ENCODE measurements around the gene PPP1R13B.

Gene PPP1R13B

DNA sequence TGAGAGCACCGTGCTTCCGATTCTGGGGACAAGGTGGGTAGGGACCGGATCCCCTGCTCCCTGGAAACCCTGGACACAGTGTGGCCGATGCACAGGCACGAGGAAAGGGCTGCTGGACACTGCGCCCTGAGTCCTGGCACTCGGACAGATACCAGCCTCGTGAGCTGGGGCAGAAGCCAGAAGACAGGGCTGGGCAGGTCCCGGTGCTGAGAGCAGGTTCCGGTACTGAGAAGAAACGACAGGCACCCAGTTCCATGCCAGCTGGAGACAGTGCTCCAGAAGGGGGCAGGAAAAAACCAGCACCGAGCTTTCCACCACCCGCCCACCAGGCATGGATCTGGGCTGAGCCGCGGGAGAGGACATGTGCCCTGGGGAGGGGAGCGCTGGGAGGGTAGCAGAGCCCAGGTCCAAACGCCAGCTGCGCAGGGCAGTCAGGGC lies 138.6 kb downstream of the PPP1R13B start:
- DNase-seq = no peak

DNA sequence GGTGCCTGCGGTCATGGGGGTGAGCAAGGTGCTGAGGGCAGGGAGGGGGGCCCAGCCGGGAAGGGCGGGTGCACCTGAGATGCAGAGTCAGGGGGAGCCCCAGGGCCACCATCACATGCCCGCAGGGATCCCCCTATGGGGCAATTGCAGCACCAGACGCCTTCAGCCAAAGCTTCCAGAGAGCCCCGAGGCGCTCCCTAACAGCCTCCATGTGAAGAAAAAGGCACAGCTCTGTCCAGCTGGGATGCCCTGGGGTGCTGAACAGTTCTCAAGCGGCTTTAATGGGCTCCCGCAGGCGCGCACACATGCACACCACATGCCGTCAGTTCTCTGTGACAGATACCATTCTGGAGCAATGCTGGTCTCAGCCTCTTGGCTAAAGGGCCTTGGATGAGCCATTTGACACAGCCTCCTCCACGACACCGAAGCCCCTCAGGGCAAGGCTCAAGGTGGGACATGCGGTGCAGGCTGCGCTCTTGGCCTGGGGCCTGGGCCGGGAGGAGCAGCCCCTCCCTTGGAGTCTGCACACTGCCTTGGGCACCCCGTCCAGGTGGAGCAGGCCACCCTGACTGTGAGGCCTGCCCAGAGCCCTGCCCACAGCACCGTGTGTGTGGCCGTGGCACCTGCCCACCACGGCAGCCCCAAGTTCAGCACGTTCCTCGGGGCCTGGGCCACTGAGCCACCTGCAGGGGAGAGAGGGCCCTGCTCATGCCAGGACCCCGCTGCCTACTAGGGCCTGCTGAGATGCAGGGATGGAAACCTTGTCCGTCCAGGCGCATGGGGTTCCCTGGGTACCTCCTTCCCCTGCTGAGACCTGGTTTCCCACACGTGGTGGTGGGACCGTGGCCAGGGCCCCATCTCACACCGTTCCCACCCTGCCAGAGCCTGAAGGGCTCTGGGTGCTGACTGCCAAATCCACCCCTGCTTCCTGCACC lies 139.8 kb downstream of the PPP1R13B start:
- no peak for DNase-seq

DNA sequence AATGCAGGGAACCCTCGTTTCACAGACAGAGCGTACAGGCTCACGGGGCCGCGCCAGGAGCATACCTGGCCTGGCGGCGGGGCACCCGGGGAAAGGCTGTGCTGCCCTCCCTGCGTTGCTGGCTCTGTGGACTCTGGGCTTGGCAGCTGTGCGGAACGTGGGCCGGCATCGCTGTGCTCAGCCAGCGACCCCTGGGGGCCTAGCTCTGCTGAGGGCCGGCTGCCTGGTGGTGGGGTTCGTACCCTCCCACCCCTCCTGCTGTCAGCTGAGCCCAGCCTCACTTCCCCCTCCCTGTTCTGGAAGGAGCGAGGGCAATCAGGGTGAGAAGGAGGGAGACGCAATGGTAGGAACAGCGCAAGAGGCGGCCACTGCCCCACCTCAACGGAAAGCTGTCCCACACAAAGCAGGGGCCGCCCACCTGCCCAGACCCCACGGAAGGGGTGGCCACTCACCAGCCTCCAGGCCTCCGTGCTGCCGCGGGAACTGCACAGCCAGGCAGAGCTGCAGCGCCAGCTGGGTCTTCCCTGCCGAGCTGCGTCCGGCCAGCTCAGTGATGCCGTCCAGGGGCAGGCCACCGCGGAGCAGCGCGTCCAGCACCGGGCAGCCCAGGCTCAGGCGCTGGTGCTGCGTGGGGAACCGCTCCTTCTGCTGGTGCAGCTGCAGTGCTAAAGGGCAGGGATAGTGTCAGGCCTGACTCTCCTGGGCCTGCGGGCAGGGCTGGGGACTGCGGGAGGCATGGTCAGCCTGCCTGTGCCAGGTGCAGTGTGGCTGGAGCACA lies 140.6 kb downstream of the PPP1R13B start:
- no peak for DNase-seq

DNA sequence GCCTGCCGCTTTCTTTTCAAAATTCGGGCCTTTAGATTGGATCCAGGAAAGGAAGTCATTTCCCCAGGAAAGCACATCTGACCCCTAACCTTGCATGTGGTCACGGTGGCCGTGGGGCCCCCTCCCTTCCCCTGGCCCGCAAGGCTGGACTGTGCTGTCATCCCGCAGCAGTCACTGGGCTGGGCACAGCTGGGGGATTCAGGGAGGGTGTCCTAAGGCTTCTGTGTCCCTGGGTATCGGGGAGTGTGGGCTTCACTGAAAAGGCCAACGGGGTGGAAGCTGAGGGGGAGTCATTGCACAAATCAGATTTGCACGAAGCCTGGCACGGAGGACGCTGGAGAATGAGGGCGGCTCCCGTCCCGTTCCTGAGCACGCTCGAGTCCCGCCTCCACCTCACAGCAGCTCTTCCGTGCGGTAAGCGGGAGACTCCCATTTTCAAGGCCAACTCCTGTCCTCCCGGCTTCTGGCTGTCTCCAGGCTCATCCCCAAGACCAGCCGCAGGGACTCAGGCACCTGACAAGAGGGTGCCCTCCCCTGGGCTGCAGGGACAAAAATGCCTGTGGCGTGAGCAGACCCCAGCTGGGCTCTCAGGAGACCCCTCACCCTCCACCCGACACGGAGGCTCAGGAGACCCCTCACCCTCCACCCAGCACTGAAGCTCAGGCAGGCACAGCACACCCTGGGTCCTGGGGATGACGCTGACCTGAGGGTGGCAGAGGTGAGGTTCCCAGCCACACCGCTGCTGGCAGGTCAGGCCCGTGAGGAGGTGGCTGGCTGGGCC lies 141.7 kb downstream of the PPP1R13B start:
- no peak for DNase-seq

DNA sequence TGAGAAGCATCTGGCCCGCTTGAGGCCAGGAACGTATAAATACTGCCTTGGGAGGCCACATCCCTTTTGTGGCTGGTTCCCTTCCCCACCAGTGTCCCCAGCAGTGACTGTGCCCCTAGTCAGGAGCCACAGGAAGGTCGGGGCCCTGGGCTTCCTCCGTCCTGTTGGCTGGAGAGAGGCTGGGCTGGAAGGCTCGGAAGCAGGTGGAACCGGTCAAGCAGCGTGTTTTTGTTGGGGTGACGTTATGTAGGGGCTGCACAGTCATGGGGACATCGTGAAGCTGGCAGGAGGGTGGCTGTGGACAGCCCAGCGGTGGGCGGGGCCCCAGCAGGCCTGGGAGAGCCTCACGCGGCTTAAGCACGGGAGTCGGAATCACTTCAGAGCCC lies 142.3 kb downstream of the PPP1R13B start:
- DNase-seq = no peak

DNA sequence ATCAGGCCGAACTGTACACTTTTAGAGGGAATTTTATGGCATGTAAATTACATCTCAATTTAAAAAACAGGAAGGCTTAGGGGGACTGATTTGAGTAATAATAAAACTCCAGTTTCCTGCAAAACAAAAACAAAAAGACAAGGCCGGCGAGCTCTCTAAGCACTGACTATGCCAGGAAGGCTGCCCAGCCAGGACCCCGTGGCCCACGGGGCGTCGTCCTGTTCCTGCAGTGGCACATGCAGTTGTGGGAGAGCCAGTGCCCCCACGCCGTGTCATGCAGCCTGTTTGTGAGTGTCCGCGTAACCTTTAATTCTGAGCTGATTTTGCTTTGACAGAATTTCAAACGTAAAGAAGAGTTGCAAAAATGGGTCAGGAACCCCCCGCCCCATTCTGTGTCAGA lies 142.7 kb downstream of the PPP1R13B start:
- DNase-seq = no peak

DNA sequence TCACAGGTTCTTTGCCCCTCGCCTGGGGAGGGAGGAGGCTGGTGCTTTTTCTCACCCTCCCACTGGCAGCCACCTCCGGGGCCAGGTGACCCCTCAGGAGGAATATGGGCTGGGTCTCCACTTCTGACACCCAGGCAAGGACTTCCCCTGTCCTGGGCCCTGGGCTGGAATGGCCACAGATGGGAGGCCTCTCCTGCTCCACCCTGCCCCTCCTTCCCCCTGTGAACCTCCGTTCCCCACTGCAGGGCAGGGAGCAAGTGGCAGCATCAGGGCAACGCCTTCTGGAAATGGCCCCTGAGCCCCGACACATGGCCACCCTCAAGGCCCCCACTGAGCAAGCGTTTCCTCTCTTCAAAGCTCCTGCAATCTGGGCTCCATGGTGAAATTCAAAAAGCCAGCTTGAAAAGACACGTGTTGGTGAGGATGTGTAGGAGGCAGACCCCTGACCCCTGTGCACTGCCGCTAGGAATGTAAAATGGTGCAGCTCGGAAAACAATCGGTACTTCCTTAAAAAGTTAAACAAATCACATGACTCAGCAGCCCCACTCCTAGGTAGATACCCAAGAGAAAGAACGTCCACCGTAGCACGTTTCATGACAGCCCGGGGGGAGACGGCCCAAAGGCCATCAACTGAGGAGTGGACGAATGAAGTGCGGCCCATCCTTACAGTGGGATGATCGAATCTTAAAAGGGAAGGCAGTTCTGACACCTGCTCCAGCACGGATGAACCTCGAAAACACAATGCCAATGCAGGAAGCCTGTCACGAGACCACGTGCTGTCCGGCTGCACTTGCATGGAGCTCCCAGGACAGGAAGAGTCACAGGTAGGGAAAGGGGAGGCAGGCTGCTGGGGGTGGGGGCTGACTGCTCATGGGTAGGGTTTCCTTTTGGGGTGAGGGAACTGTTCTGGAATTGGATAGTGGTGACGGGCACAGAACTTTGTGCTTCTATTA lies 143.7 kb downstream of the PPP1R13B start:
- DNase-seq = no peak

DNA sequence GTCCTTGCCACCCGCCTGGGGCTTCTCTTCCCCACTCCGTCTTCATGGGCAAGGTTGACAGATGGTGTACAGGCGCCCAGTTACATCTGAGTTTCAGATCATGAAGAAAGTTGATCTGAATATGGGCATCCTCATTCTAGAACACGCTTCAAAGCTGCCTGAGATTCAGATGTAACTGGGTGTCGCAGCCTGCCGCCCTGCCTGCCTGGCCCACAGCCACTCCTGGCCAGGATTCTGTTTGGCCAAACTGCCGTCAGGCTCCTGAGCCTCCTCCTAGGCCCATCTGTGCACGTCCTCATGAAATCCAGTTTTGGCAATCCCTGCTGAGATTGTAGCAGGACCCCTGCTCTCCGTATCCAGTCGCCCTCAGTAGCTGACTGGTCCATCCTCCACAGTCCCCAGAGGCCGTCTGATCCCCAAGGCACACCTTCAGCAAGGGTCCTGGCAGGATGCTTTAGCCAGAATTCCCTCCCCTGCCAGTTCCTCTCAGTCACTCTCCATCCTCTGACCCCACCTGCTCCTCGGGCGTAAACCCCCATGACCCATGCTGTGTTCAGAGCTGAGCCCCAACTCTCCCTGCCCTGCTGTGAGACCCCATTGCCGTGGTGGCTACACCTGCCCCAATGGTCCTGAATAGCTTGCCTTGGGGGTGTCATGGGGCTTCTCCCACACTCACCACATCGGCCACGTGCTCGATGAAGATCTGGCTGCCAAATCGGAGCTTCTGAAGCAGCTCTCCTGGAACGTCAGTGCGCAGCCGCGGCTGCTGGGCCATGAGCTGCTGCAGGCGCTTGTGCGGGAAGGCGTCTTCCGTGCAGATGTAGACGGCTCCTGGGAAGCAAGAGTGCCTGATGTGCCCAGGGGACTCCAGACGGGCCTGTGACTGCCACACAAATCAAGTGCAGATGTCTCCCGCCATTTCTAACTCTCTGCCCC lies 144.6 kb downstream of the PPP1R13B start:
- no peak for DNase-seq

DNA sequence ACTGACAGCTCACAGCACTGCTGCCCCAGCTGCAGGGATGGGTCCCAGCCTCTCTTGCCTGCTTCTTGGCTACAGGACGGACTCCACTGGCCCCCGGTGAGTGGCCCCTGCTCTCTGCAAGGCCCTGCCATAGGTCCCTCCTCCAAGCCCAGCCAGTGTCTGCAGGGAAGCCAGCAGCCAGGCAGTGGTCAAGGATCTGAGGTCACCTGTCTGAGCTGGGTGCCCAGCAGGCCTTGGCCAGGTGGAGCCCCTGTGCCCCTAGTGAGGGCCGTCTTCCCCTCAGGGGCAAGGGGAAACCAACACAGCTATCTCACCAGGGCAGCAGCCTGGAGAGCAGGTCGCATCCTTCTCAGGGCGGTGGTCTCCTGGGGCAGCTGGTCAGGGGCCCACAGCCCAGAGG lies 145.3 kb downstream of the PPP1R13B start:
- DNase-seq = no peak

DNA sequence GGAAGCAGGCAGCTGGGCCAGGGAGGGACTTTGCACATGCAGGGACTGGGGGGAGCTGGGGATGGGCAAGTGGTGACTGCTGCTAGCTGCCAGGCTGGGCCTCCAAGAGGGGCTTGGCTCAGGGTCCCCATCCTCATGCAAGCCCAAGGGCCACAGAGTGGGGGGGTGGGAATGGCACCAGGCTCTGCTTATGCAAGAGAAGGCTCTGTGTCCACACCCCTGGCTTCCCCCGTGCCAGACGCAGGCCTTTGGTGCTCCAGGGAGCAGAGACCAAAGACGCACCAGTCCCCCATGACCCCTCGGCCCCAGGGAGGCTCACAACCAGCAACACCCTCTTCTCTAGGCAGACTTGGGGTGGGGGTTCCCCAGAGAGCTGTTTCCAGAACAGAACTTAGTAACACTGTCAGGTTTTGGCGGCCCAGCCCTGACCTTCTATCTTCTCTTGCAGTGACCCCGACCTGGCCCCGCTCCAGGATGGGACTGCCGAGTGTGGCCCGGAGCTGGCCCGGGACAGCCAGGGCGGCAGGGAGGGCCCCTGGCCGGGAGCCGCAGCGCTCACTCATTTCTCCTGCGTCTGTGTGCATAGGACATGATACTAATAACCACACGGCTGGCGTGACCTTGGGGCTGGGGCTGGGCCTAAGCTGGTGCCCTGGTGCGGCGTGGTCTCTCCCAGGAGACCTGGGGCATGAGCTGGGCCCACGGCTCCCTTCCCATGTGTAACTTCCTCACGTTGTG lies 146.5 kb downstream of the PPP1R13B start:
- DNase-seq = no peak

DNA sequence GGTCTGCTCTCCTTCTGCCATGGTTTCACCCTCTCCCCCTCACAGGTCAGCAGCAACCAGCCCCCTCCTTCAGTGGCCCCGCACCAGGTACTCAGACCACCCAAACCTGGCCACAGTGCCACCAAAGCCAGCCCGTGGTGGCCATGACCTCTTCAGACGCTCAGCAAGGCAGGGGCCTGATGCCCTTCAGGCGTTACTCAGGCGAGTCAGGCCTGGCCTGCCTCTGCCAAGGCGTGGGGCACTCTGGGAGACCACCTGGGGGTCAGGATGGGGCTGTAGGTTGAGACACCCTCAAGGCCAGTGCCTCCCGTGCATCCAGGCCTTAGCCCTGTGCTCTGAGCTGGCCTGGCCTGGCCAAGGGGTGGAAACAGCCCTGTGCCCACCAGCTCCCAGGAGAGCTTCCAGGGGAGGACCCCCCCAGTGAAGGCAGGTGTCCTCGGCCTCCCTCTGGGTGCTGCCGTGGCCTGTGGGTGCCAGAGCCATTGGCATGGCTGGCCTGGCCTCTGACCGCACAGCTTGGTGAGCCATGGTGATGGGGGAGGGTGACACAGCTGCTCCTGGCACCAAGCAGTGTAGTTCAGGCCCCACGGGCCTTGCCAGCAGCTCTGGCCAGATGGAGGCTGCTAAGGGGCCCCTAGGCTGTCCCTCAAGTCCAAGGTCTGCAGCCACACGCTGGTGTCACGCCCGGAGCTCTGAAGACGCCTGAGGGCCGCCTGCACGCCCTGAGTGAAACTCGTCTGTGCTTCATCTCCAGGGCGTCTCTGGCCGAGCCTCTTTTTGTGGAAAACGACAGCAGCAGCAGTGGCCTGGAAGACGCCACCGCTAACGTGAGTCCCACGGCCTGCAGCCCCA lies 147.2 kb downstream of the PPP1R13B start:
- no peak for DNase-seq

DNA sequence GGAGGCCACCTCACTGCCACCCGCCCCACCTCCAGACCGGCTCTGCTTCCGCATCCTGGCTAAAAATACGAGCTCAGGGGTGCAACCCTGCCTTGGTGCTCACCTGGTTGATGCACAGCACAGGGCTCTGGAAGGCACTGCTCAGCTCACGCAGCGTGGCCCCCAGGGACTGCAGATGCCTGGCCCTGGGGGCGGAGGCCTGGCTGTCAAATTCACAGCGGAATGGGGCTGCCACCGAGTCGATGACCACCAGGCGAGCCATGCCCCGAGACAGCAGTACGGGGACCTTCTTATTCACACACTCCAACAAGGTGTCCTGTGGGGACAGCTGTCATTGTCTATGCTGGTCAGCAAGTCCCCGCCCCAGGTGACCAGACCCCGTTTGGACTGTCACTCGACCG lies 148.1 kb downstream of the PPP1R13B start:
- no peak for DNase-seq

DNA sequence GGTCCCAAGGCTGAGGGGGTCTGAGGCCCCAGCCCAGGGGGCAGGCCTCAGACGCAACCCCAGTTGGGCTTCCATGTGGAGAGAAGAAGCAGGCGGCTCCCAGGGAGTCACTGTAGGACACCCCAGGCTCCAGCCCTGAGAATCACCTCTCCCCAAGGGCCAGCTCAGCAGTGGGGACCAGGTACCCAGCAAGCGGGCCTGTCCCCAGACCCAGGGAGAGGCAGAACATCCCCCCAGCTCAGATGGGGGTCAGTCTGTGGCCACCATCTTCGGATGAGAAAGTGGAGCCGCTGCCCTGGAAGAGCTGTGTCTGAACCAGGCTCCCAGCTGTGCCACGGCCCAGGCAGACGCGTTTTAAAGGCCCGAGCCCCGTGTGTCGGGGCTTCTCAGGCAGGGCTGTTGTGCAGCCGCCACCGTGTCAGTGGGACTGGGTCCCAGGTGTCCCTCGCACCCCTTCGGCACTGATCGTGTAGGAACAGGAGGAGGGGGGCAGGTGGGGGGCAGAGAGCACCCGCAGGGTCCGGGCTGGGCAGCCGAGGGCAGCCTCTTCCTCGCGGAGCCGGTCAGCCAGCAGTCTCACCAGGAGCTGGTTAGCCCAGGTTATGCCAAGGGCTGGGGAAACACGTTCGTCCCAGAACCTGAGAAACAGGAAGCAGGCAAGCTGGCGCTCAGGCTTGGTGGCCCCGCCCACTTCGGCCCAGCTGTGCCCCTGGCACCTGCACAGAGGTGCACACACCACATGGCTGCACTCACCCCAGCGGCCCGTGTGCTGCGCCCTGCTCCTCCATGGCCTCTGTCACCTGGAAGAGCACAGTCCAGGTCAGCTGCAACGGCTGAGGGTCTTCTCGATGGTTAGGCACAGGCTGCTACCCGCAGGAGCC lies 148.8 kb downstream of the PPP1R13B start:
- no peak for DNase-seq

DNA sequence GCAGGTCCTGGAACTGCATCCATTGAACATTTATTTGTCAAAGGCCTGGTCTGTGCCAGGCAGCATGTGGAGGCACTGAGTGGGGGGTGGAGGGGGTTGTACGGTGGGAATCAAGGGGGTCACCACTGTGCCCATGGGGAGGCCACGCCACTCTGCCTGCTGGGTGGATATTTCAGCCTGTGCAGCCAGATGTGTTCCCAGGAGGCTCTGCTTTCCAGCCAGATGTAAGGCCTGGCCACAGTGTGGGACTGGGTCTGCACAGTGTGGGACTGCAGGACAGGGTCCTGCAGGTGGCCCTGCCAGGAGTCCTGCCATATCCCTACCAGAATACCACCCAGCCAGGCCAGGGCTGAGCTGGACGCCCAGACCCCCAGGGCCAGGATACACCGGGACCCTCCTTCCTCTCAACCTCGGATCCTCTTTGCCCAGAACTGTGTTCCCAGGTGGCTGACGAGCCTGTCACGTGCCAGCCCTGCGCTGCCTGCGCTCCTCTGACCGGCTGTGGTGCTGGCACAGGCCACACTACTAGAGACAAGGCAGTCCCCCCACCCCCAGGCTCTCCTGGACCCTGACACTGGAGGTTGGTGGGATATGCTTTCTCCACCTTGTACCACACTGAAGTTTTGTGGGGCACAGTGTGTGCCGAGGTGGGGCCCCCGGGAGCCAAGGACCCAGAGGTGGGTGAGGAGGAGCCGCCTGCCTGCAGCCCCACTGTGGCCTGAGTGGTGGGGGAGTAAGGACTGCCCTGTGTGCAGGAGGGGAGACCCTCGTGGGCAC lies 149.6 kb downstream of the PPP1R13B start:
- no peak for DNase-seq

DNA sequence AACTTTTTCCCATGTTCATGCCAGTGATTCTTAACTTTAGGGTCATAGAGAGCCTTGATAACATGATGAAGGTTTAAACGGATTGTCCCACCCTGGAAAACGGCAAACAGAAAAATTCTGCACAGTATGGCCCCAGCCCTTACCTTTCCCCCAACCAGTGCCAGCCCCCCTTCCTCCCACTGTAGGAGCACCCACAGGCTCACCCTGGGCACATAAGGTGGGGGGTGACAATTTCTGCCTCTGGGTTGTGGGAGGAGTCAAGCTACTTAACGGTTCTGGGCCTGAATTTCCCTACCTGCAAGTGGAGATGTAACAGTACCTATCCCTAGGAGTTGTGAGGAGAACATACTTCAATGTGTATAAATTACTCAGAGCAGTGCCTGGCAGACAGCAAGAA lies 150.2 kb downstream of the PPP1R13B start:
- no peak for DNase-seq

DNA sequence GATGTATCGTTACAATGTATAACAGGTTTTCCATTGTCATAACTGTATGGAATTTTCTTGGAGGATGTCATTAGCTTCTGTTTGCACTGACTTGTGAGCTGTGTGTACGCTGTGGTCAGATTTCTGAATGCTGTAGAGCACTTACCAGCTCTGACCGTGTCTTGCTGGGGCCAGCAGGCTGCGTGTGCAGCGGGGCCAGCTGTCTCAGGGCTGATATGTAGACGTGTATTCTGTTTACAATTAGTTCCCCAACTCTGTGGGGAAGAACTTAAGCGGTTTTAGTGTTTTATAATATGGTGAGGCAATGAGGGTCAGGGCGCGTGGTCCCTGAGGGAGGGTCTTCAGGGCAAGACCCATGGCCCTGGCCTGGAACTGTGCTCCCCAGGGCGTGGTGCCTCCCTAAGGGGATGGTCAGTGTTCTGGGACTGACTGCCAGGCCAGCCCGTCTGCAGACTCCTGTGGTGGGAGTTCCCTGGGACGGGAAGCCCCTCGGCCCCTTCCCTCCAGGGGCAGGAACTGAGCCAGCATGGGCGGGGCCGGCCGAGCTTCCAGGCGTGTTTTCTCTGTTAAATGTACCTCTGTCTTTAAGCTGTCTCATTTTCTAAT lies 150.8 kb downstream of the PPP1R13B start:
- DNase-seq = no peak

DNA sequence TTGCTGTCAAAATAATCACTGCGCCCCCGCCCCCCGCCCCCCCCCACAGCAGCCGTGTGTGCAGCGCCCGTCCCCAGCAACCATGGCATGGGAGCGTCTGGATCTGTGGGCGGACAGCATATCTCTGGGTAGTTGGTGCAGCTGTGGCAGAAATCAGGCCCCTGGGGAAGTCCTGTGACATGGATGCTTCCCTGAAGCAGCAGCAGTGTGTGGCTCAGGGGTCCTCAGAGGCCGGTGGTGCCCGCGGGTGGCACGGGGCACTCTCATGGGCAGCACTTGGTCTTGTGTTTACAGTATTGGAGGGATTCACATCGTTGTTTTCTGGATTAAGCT lies 151.3 kb downstream of the PPP1R13B start:
- DNase-seq = no peak
